CD4-positive, CD25-positive, alpha-beta regulatory T cell (primary cell): ENCODE measurements around the gene SBNO2. TPM values are rescaled to one million over a fixed set of nuclear protein-coding genes. Genes with fewer than 3 reads are reported as not detected.
A peak's percentile ranks its signal among the peaks of the same experiment; 100 is the strongest.

Experiments used
- ATAC-seq, 2 donors: fragments of 150-1000 bp; cut with Tn5 transposase; one replicate each; pipeline ENCODE4 v1.10.0; 2021; ENCODE audit warnings: low read depth in 2 of 2, moderate number of reproducible peaks in 2 of 2, moderate library complexity in 1 of 2
- DNase-seq, 3 donors: peaks; one replicate each; pipeline versions ENCODE4 v3.0.0 to v3.0.0-alpha.2; 2012 to 2022; ENCODE audit warnings: mixed read lengths in 1 of 3
- H3K27ac ChIP-seq: one replicate; pipeline ENCODE4 v1.7.0; 2013; ENCODE audit warnings: mild to moderate bottlenecking, low read length; ENCODE audit not compliant: insufficient read depth, poor library complexity, severe bottlenecking
- H3K27me3 ChIP-seq: one replicate; pipeline ENCODE4 v1.7.0; 2013; ENCODE audit warnings: low read length; ENCODE audit not compliant: control insufficient read depth, insufficient read depth
- H3K36me3 ChIP-seq: one replicate; pipeline ENCODE4 v1.7.0; 2013; ENCODE audit warnings: mild to moderate bottlenecking, low read length, moderate library complexity; ENCODE audit not compliant: control insufficient read depth, insufficient read depth
- H3K4me1 ChIP-seq: 2 replicates; pipeline ENCODE4 v1.7.0; 2013; ENCODE audit warnings: mild to moderate bottlenecking, low read length; ENCODE audit not compliant: insufficient read depth, control insufficient read depth, poor library complexity, severe bottlenecking
- H3K4me3 ChIP-seq: one replicate; pipeline ENCODE4 v1.7.0; 2013; ENCODE audit warnings: low read depth, mild to moderate bottlenecking, low read length, moderate library complexity
- H3K9me3 ChIP-seq, 2 experiments: 1 replicate in 1 of 2; 2 replicates in 1 of 2; pipeline ENCODE4 v1.7.0; 2013; ENCODE audit warnings: low read length in 2 of 2, mild to moderate bottlenecking in 1 of 2, moderate library complexity in 1 of 2; ENCODE audit not compliant: control insufficient read depth in 2 of 2
- H3K27ac Mint-ChIP-seq, 3 donors: one replicate each; pipeline ENCODE4 v1.8.0; 2020 to 2022; ENCODE audit warnings: mild to moderate bottlenecking in 3 of 3, mixed read lengths in 3 of 3, moderate library complexity in 2 of 3
- H3K27me3 Mint-ChIP-seq: one replicate; pipeline ENCODE4 v1.8.0; 2022; ENCODE audit warnings: mild to moderate bottlenecking, mixed read lengths
- H3K36me3 Mint-ChIP-seq: one replicate; pipeline ENCODE4 v1.8.0; 2020; ENCODE audit warnings: mixed read lengths
- H3K4me1 Mint-ChIP-seq, 4 donors: one replicate each; pipeline ENCODE4 v1.8.0; 2020 to 2022; ENCODE audit warnings: mixed read lengths in 4 of 4, mild to moderate bottlenecking in 1 of 4
- H3K4me3 Mint-ChIP-seq, 4 donors: one replicate each; pipeline ENCODE4 v1.8.0; 2020 to 2022; ENCODE audit warnings: mild to moderate bottlenecking in 4 of 4, mixed read lengths in 4 of 4, moderate library complexity in 3 of 4
- H3K9me3 Mint-ChIP-seq, 7 donors: one replicate each; pipeline ENCODE4 v1.8.0; 2020 to 2022; ENCODE audit warnings: mixed read lengths in 7 of 7, mild to moderate bottlenecking in 3 of 7, moderate library complexity in 2 of 7
- polyA plus RNA-seq, 4 donors: library from polyadenylated mRNA; unstranded; fragments of 300-500 nt; fragmentation: Illumina TruSeq; gene quantifications; one replicate each; pipeline ENCODE4 v1.2.3, GENCODE V29; 2021
- total RNA-seq: library from RNA; stranded (reverse); gene quantifications from one replicate; pipeline ENCODE4 v1.2.3, GENCODE V29; 2022

SBNO2 gene
- total and polyA plus RNA-seq, 5 donors from 2014 or later, result 2.0 to 139 (median 2.7) TPM

DNA sequence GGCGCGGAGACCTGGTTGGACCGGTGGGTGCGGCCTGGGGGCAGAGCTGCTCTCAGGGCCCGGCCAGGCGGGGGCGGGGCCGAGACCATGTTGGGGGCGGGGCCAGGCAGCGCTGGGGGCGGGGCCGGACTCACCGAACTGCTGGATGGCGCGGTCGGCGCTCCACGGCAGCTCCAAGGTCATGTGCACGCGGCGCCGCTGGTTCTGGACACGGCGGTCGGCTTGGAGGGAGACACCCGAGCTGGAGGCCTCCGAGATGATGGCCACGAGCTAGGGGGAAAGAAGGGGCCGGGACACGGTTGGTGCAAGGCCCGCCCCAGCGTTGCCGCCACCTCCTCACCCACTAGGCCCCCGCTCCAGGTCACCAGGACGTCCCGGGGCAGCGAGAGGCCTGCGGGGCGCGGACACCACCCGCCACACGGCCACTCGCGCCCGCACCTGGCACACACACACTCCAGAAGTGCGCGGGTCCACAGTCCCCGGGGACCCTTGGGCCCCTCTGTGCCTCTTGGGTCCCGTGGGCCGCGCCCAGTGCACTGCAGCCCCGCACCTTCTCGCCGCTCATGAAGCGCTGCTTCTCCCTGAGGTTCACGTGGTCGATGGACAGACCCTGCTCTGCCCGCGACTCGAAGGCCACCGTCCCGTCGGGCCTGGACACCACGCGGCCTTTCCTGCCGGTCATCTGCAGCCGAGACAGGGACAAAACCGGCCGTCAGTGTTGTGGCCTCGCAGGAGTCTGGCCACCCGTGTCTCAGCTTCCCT lies 61.6 kb downstream of the SBNO2 start:
- DNase-seq (no peak), ATAC-seq (no peak)
- Mint-ChIP-seq H3K4me3 (no peak overlapping the region), H3K27me3 (no peaks in the 10 kb centered on the region), H3K9me3 (peaks cover 0 to 2% (median 0%) of the 10 kb centered on the region in 7 donors), H3K27ac (no peak overlapping the region), H3K36me3 (no peaks in the 10 kb centered on the region), H3K4me1 (peaks cover 0 to 4% (median 0%) of the 10 kb centered on the region in 4 donors)
- Histone ChIP-seq H3K4me1 (peaks cover 7% of the 10 kb centered on the region), H3K27me3 (no peaks in the 10 kb centered on the region), H3K36me3 (peaks cover 29% of the 10 kb centered on the region), H3K9me3 (no peaks in the 10 kb centered on the region), H3K27ac (peak overlapping the region; percentile 41), H3K4me3 (no peak overlapping the region)

GRCh38 chr19:1111641-1112267 lies 62.3 kb downstream of the SBNO2 start:
- no peak for DNase-seq
- Histone ChIP-seq H3K4me3 (no peak overlapping the region), H3K4me1 (peaks cover 7% of the 10 kb centered on the region), H3K9me3 (no peaks in the 10 kb centered on the region), H3K36me3 (peaks cover 26% of the 10 kb centered on the region), H3K27me3 (no peaks in the 10 kb centered on the region), H3K27ac (peak overlapping the region; percentile 14)
- no peak for ATAC-seq
- H3K9me3 Mint-ChIP-seq, result peaks cover 0 to 2% (median 0%) of the 10 kb centered on the region in 7 donors
- H3K4me1 Mint-ChIP-seq, result peaks cover 0 to 6% (median 0%) of the 10 kb centered on the region in 4 donors
- no peak overlapping the region for H3K27ac Mint-ChIP-seq
- no peaks in the 10 kb centered on the region for H3K27me3 Mint-ChIP-seq
- H3K36me3 Mint-ChIP-seq, result no peaks in the 10 kb centered on the region
- H3K4me3 Mint-ChIP-seq, result no peak overlapping the region

- DNase-seq, result no peak
- H3K36me3 Mint-ChIP-seq, result no peaks in the 10 kb centered on the region
- peaks cover 21% of the 10 kb centered on the region for H3K36me3 ChIP-seq
- H3K27ac Mint-ChIP-seq, result peak overlapping the region in 1 of 3 donors; percentile 71
- H3K27ac ChIP-seq, result peak overlapping the region; percentile 14
- no peak for ATAC-seq
- H3K9me3 Mint-ChIP-seq, result peaks cover 0 to 2% (median 0%) of the 10 kb centered on the region in 7 donors
- peak overlapping the region in 1 of 4 donors; percentile 63 for H3K4me3 Mint-ChIP-seq
- H3K9me3 ChIP-seq, result no peaks in the 10 kb centered on the region
- peaks cover 0 to 12% (median 0%) of the 10 kb centered on the region in 4 donors for H3K4me1 Mint-ChIP-seq
- H3K4me1 ChIP-seq, result peaks cover 7% of the 10 kb centered on the region
- H3K27me3 ChIP-seq, result no peaks in the 10 kb centered on the region
- no peaks in the 10 kb centered on the region for H3K27me3 Mint-ChIP-seq
- no peak overlapping the region for H3K4me3 ChIP-seq
These were observed 63.0 kb downstream of the SBNO2 start for GRCh38 chr19:1110809-1111640.

GRCh38 chr19:1109697-1110671 lies 64.1 kb downstream of the SBNO2 start:
- H3K36me3 ChIP-seq, result peaks cover 19% of the 10 kb centered on the region
- H3K27me3 ChIP-seq, result no peaks in the 10 kb centered on the region
- H3K4me1 ChIP-seq, result peaks cover 15% of the 10 kb centered on the region
- Mint-ChIP-seq H3K36me3 (no peaks in the 10 kb centered on the region), H3K4me1 (peaks cover 0 to 17% (median 0%) of the 10 kb centered on the region in 4 donors), H3K9me3 (peaks cover 0 to 2% (median 0%) of the 10 kb centered on the region in 7 donors), H3K4me3 (no peak overlapping the region), H3K27ac (no peak overlapping the region), H3K27me3 (no peaks in the 10 kb centered on the region)
- H3K4me3 ChIP-seq, result no peak overlapping the region
- DNase-seq (no peak), ATAC-seq (no peak)
- H3K9me3 ChIP-seq, result no peaks in the 10 kb centered on the region
- no peak overlapping the region for H3K27ac ChIP-seq

DNA sequence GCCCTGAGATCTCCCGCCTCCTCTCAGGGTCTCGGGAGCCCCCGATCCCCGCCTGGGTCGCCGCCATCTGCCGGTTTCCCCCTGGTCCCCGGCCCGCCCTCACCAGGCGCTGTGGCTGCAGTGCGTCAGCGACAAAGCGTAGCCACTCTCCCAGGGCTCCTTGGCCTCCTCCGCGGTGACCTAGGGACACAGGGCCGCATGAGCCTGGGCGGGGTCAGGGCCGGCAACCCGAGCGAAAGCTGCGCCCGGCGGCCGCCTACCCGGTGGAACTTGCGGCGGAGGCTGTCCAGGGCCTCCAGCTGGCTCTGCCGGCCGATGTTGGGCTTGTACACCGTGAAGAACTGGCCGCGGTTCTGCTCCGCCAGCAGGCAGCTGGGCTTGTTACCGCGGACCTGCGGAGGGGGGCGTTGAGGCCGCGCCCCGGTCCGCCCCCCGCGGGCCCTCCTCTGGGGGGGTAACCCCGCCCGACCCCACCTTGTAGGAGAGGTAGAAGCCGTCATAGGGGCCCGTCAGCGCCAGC lies 65.0 kb downstream of the SBNO2 start:
- Mint-ChIP-seq H3K27ac (no peak overlapping the region), H3K4me3 (no peak overlapping the region), H3K36me3 (no peaks in the 10 kb centered on the region), H3K27me3 (no peaks in the 10 kb centered on the region), H3K4me1 (peaks cover 0 to 17% (median 0%) of the 10 kb centered on the region in 4 donors), H3K9me3 (peaks cover 0 to 2% (median 0%) of the 10 kb centered on the region in 7 donors)
- Histone ChIP-seq H3K4me1 (peaks cover 18% of the 10 kb centered on the region), H3K36me3 (peaks cover 16% of the 10 kb centered on the region), H3K27me3 (no peaks in the 10 kb centered on the region), H3K4me3 (no peak overlapping the region), H3K9me3 (no peaks in the 10 kb centered on the region), H3K27ac (no peak overlapping the region)
- ATAC-seq (no peak), DNase-seq (no peak)

- no peak for ATAC-seq
- H3K36me3 ChIP-seq, result peaks cover 12% of the 10 kb centered on the region
- peaks cover 0 to 2% (median 0%) of the 10 kb centered on the region in 7 donors for H3K9me3 Mint-ChIP-seq
These were observed 65.6 kb downstream of the SBNO2 start for GRCh38 chr19:1108291-1109031.

More at GRCh38 chr19:1108291-1109031, 65.6 kb downstream of the SBNO2 start:
- Mint-ChIP-seq H3K27me3 (no peaks in the 10 kb centered on the region), H3K4me1 (peaks cover 0 to 18% (median 2%) of the 10 kb centered on the region in 4 donors), H3K36me3 (no peaks in the 10 kb centered on the region), H3K27ac (no peak overlapping the region), H3K4me3 (no peak overlapping the region)
- Histone ChIP-seq H3K4me3 (no peak overlapping the region), H3K27ac (no peak overlapping the region), H3K27me3 (no peaks in the 10 kb centered on the region), H3K4me1 (peaks cover 14% of the 10 kb centered on the region), H3K9me3 (no peaks in the 10 kb centered on the region)
- DNase-seq, result no peak
